ENCODE results near the gene ASZ1. TPM values are rescaled to one million over a fixed set of nuclear protein-coding genes. Genes with fewer than 3 reads are reported as not detected.

Gene ASZ1
- total RNA-seq, 1 experiment from 2014 or later: not detected

DNA sequence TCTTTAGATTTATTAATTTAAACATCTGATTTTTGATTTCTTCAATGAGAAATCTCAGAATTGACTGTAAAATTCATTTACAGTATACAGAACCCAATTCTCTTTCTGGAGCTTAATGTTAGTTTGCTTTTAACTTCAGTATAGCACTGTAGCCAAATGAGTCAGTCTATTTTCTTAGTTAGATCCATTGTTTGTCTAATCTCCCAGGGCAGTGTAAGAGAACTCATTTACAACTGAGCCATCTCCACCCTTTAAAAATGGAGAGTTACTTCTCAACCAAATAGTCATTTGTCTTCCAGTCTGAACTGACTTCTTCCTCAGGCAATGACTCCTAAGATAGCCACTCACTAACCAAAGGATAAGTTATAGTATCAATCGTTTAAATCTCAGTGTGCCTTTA lies 101.5 kb downstream of the ASZ1 start:
- Histone ChIP-seq H3K18ac (ENCODE audit: insufficient read length, low read depth, low read length) (no peak overlapping the region), H2BK5ac (ENCODE audit: insufficient read length, low read length) (no peak overlapping the region), H3K14ac (ENCODE audit: insufficient read depth, low read length) (no peak overlapping the region), H2BK120ac (ENCODE audit: low read depth, low read length, poor library complexity, severe bottlenecking) (no peak overlapping the region), H3K79me2 (ENCODE audit: insufficient read depth, low read length) (no peaks in the 10 kb centered on the region), H3K4me2 (ENCODE audit: insufficient read depth, insufficient read length, low read length) (no peak overlapping the region), H4K91ac (ENCODE audit: insufficient read length, low read depth, low read length) (no peak overlapping the region), H3K79me1 (ENCODE audit: insufficient read depth, low read depth, low read length, poor library complexity, severe bottlenecking) (no peaks in the 10 kb centered on the region), H4K8ac (replicated peaks; ENCODE audit: insufficient read length, low read depth, low read length) (no peak overlapping the region), H3K23me2 (ENCODE audit: insufficient read length, low read depth, low read length, poor library complexity, severe bottlenecking) (peaks cover 21% of the 10 kb centered on the region), H3K27me3 (ENCODE audit: insufficient read depth, low read length) (peaks cover 52% of the 10 kb centered on the region), H3K9ac (ENCODE audit: extremely low read depth, insufficient read length, low read length) (no peak overlapping the region), H3K9me3 (ENCODE audit: control insufficient read depth, low read depth, low read length) (no peaks in the 10 kb centered on the region), H3K56ac (ENCODE audit: insufficient read length, low read depth, low read length) (no peak overlapping the region), H4K20me1 (ENCODE audit: control insufficient read depth, insufficient read depth, insufficient read length) (no peaks in the 10 kb centered on the region), H2BK15ac (ENCODE audit: low read depth, low read length) (no peak overlapping the region), H3K4me1 (ENCODE audit: insufficient read depth, low read length) (no peaks in the 10 kb centered on the region), H2AFZ (ENCODE audit: low read length) (no peak overlapping the region), H2BK20ac (ENCODE audit: low read depth, low read length, poor library complexity, severe bottlenecking) (no peak overlapping the region), H2BK12ac (ENCODE audit: insufficient read length, low read depth, low read length) (no peak overlapping the region), H3K27ac (ENCODE audit: insufficient read length, low read depth, low read length) (no peak overlapping the region), H4K5ac (ENCODE audit: insufficient read length, low read depth, low read length) (no peak overlapping the region), H3T11ph (ENCODE audit: low read length) (no peak overlapping the region), H2AK5ac (ENCODE audit: insufficient read length, low read length) (no peak overlapping the region), H3K4ac (ENCODE audit: low read depth, low read length) (no peak overlapping the region), H3K23ac (ENCODE audit: insufficient read length, low read depth, low read length) (no peak overlapping the region)
- Mint-ChIP-seq H3K27me3 (ENCODE audit: low read depth) (peaks cover 90% of the 10 kb centered on the region), H3K4me1 (peaks cover 9 to 22% of the 10 kb centered on the region in 2 experiments), H3K4me3 (no peak overlapping the region), H3K27ac (no peak overlapping the region), H3K9me3 (peaks cover 10% of the 10 kb centered on the region in 2 experiments; a peak in 4 of 5 replicates), H3K36me3 (ENCODE audit: insufficient read depth in 1 of 3, low read depth in 3 of 3) (peaks cover 0 to 11% (median 0%) of the 10 kb centered on the region in 3 experiments; a peak in 4 of 7 replicates)
- TF ChIP-seq, protein P1, sequence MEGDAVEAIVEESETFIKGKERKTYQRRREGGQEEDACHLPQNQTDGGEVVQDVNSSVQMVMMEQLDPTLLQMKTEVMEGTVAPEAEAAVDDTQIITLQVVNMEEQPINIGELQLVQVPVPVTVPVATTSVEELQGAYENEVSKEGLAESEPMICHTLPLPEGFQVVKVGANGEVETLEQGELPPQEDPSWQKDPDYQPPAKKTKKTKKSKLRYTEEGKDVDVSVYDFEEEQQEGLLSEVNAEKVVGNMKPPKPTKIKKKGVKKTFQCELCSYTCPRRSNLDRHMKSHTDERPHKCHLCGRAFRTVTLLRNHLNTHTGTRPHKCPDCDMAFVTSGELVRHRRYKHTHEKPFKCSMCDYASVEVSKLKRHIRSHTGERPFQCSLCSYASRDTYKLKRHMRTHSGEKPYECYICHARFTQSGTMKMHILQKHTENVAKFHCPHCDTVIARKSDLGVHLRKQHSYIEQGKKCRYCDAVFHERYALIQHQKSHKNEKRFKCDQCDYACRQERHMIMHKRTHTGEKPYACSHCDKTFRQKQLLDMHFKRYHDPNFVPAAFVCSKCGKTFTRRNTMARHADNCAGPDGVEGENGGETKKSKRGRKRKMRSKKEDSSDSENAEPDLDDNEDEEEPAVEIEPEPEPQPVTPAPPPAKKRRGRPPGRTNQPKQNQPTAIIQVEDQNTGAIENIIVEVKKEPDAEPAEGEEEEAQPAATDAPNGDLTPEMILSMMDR (conservative IDR thresholded peaks at IDR 0.05): no peak
- no peak for DNase-seq
- no CpG with 5 or more reads among the region's 1 CpG for WGBS (ENCODE audit: extremely low coverage, insufficient read length, low lambda C conversion rate)
